GM18951 (cell line): ENCODE data around the gene MAML2.

Experiments
- POLR2A ChIP-seq: IDR thresholded peaks from 4 replicates; pipeline ENCODE4 v1.6.1; 2011; ENCODE audit warnings: mild to moderate bottlenecking; ENCODE audit not compliant: insufficient read length, insufficient read depth; ENCODE audit errors: extremely low read depth
- in situ Hi-C: fragments of 300-500 bp; cut with MboI; formaldehyde crosslinking; loops from one replicate; pipeline ENCODE4 v1.12.0; 2022; ENCODE audit warnings: low sequenced_read_pairs, mixed read lengths, inconsistent platforms; ENCODE audit not compliant: unreplicated experiment

The MAML2 gene

DNA sequence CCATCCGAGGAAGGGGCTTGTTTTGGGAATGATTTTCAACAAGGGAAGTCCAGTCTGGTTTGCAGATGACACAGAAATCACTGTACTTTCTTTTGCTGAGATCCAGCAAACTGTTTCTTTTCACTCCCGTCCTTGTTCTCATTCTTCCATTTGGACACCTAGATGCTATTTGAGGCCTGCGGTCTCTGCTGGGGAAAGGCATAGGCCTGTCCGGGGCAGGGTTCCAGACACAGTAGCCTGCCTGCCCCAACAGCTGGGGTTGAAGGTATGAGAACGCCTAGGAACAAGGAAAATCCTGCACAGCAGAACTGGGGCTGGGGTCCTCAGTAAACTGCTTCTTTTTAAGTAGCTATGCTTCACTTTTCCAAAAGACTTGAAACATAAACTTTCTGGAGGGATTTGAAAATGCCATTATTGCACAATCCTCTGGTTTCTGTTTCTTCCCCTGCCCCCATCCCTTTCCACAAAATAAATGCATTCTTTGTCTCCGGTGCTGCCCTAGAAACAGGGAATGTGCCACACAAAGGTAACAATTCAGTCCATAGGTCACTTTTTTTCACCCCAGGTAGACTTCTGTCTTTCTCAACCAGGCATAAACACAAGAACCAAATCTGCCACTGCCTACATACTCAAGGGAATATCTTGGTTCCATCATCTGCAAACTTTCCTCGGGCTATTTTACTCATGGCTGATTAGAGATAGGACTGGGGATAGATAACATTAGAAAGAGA is 244.3 kb downstream of the MAML2 start:
- TF ChIP-seq POLR2A, result no peak
- in situ Hi-C loops, result no loop called here

DNA sequence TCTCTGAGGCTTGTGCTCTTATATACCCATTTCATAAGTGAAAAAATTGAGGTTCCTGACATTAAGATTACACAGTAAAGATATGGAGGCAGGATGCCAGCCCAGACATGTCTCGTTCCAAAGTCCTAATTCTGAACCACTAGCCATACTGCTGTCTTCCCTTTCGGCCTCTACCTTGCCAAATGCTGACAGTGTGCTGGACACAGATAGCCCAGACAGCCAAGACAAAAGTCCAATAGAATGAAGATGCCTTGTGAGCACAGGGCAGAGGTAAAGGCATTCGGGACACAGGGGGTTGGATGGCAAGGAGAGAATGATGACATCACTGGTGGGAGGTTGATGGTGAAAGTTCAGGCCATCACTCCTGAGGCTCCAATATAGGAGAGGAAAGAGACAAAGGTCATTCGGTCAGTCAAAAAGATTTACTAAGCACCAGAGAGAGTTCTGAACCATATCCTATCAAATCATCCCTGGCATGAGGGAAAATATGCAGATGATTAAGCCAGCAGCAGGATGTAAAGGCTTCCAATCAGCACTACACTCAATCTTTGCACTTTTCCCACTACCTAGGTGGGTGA is 245.1 kb downstream of the MAML2 start:
- TF ChIP-seq POLR2A, result no peak
- in situ Hi-C loops, result no loop called here

DNA sequence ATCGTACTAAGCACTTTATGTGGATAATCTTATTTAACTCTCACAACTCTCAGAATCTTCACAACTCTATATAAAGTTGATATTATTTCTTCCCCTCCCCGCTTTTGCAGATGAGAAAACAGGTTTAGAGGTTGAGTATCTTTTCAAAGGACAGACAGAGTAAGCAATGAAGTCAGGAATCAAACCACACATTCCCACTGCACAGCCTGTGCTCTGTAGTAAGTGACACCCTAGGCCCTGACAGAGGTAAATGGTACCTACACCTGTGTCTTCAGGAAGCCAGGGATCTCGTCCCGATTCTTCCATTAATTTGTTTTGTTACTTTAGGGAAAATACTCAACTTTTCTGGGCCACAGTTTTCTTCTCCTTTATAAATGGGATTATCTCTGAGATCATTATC is 246.6 kb downstream of the MAML2 start:
- TF ChIP-seq POLR2A, result no peak
- in situ Hi-C loops, result no loop called here

DNA sequence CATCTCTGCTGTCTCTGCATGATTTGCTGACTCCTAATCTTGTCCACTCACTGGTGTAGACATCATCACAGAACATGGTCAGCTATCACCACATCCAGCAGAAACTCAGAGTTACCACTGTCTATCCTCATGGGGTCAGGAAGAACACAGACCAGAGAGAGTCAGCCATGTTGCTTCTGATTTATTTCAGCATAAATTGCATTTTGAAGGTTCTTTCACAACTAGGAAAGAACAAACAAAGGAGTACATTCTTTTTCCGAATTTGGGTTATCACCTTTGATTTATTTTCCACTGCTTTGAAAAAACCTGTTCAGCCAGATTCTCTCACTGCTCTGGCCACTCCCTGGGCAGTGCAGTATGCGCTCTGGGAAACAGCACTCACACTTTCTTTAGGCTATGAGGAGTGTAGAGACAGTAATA is 247.1 kb downstream of the MAML2 start:
- in situ Hi-C loops, result no loop called here
- TF ChIP-seq POLR2A, result no peak

DNA sequence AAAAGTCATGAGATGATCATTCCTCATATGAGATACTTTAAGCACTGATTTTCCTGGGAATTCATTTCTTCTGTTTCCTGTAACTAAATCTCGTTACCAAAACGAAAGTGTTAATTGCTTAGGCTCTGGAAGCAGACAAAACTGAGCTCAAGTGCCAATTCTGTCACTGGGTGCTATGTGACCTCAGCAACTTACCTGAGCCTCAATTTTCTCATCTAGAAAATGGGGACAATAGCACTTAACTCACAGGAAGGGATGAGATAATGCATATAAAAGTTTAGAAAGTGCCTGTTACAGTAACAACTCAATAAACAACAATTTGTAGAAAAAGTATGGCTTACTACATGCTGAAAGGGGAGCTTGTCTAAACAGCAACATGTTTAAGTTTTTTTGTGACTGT is 248.8 kb downstream of the MAML2 start:
- no peak for TF ChIP-seq POLR2A
- in situ Hi-C loops, result no loop called here

DNA sequence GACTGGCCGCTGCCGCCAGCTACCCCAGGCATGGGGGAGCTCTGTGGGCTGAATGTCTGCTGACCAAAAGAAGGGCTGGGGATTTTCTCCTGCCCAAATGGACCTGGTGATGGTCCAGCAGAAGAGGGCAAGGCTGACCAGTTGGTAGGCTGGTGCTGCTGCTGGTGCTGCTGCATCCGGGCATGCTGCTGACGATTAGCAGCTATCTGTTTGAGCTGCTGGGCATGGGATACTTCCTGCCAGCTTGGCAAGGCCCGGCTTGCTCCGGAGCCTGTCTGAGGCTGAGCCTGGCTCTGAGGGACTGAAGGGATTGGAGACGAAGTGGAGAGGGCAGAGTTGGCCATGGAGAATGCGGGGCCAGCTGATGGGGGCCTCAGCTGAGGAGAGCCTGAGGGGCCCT is 250.5 kb downstream of the MAML2 start:
- TF ChIP-seq POLR2A, result no peak
- in situ Hi-C loops, result no loop called here

DNA sequence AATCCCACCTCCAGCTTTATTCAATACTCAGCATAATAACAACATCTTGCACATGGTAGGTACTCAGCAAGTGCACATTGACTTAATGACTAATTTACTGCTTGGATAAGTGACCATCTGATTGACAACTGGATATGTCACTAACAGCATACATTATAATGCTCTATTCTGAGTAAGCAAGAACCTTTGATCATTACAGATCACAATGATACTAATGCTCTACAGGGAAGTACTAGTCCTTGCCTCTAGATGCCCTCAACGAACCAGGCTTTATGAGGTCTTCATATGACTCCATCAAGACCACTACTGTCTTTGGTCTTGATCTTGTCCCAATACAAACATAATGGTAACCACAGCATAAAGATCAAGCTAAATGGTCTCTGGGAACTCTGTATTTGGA is 251.5 kb downstream of the MAML2 start:
- TF ChIP-seq POLR2A, result no peak
- in situ Hi-C loops, result no loop called here

DNA sequence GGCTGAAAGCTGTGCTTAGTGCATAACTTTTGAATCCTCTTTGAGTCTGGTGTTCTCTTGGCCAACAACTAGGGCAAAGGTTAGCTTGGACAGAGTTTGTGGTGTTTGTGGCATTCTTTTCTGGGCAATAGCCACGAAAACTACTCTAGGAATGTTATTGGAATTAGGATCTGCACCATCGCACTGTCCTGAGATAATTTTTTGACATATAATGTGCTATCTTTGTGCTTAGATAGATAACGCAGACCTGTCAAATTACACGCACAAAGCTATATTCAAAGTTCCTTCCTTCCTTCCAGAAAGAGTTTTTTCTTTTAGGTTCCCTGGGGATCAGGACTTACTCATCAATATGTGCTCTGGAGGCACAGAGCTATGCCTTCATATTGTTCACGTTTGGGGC is 252.3 kb downstream of the MAML2 start:
- in situ Hi-C loops, result no loop called here
- no peak for TF ChIP-seq POLR2A

DNA sequence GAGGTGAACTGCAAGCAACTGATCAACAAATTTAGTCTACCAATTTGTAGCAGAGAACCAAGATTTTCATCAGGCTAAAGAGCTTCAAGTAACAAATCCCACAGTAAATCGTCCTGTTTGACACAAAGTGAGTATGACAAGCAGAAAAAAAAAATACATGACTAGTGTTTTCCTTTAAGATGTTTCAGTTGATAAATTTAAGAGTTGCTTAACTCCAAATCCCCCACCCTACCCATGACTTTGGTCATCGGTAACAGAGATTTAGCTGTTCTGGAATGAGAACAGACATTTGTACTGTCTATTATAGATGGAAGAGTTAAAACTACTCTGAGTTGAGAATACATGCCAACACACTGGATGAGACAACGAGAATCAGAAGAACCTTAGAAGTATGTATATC is 254.1 kb downstream of the MAML2 start:
- in situ Hi-C loops, result no loop called here
- no peak for TF ChIP-seq POLR2A

DNA sequence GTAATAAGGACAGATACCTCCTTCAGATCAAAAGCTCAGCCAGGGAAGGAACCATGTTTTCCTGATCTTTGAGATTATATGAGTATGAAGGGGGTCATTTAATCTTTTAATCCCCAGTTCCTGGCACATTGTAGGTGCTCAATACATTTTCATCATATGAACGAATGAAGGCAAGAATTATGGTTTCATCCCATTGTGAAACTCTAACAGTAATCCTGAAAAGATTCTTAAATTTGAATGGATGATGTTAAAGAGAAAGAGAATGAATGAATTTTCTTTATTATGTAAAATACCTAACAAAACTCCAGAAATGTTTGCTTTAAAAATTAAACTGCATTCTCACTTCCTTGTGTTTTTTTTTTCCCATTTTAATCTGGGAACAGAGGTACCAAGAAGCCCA is 256.9 kb downstream of the MAML2 start:
- no peak for TF ChIP-seq POLR2A
- in situ Hi-C loops, result no loop called here

DNA sequence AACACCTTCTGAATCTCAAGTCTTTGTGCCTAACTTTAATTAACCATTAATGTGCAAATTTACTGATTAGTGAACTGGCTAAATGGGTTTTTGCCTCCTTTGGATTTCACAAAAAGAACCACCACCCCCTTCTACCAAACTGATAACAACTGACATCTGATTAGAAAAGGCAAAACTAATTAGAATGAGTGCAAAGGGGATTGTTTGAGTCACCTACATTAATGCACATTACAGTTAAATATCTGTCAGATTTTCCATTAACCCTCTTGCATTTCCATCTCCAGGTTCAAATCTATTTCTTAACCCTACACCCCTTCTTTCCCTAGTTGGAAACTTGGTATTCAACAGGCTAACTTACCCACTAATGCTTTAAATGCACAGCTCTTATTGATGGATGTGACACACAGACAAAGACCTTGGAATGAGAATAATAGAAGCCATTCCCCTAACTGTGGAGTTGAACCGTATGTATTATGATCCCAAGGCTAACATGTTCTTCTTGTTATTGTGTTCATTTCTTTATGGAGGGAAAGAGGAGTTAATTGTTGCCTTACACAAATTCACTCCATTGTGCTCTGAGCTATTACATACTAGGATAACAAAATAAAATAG is 257.6 kb downstream of the MAML2 start:
- in situ Hi-C loops, result no loop called here
- TF ChIP-seq POLR2A, result no peak

DNA sequence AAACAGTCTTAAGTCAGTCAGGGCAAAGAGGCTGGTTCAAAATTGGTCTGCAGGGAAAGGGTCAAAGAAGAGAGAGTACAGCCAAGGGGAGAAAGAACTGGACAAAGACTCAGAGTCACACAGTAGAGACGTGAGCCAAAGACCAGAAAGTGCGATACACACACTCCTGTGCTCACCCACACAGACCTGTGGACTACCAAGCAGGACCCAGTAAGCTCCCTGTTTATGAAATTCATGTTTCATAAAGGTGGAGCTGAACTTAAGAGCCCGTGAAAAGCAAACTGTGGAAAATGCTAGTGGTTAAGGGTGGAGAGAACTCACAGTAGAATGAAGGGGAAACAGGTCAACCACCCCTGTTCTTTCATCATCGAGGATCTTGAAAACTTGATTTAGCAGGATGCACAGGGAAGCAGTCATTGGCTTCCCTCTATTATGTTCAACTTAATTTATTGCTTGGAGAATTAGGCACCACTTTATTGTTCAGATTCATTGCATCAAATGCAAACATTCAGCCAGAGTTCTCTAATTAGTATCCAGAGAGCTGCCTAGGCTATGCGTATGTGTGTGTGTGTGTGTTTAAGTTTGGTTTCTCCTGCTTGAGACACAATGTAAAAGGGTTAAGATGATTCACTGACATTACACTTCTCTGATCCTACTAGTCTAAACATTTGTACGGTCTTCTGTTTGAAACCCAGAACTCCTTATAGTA is 258.2 kb downstream of the MAML2 start:
- in situ Hi-C loops, result no loop called here
- no peak for TF ChIP-seq POLR2A

DNA sequence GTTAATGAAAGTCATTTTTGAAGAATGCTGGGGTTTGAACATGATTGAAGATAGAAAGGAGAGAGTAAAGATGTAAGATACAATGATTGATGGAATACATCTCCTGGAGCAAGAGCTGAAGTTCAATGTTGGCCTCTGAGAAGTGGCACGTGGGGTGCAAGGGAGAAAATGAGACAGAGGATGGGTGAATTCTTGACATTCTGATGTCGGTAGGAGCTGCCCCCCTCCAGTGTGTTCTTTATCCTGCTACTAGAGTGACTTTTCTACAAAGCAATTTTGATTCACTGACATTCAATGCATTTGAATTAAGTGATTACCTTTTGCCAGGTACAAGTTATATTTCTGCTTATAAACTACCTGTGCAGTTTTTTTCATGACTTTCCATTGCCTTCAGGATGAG is 260.1 kb downstream of the MAML2 start:
- in situ Hi-C loops, result no loop called here
- no peak for TF ChIP-seq POLR2A
